ENCODE data around the gene DNAH10.

- TF ChIP-seq MEIS2 (CRISPR knock-in tag; IDR thresholded peaks at IDR 0.05) (no peak), POLR2A (IDR thresholded peaks at IDR 0.05; ENCODE audit: insufficient read depth in 1 of 2, low read depth in 2 of 2, low read length in 2 of 2) (no peak), TAF1 (CRISPR knock-in tag; IDR thresholded peaks at IDR 0.05) (no peak), ZFP36L2 (CRISPR knock-in tag; IDR thresholded peaks at IDR 0.05) (no peak), NFE2L1 (CRISPR knock-in tag; IDR thresholded peaks at IDR 0.05; ENCODE audit: borderline replicate concordance) (no peak), SATB2 (CRISPR knock-in tag; IDR thresholded peaks at IDR 0.05) (no peak), AHR (CRISPR knock-in tag; IDR thresholded peaks at IDR 0.05) (no peak), REST (IDR thresholded peaks at IDR 0.05; ENCODE audit: borderline replicate concordance in 1 of 2, low read depth in 1 of 2, low read length in 2 of 2) (no peak)
Observed at GRCh38 chr12:123933214-123933613, 171.1 kb downstream of the DNAH10 start.
